ENCODE measurements around the gene CSTF1.

Gene CSTF1

GRCh38 chr20:56392132-56392880 is at the start of gene CSTF1, which contains the start of gene AURKA:
TSS of gene CSTF1 (plus strand) at chr20:56392645. CDS start at chr20:56395553, 2,908 bp downstream.
TSS of gene AURKA (minus strand) at chr20:56392215. CDS start at chr20:56388197, 4,018 bp downstream.
- Mint-ChIP-seq H3K9me3 (no peaks in the 10 kb centered on the region), H3K27me3 (no peaks in the 10 kb centered on the region), H3K4me3 (no peak within 1 kb of the TSS), H3K36me3 (peaks cover 3% of the 10 kb centered on the region), H3K27ac (peak within 1 kb of the TSS; percentile 68), H3K4me1 (peaks cover 29% of the 10 kb centered on the region)

GRCh38 chr20:56342783-56343182 is 49.7 kb upstream of the CSTF1 start:
- Mint-ChIP-seq H3K36me3 (no peaks in the 10 kb centered on the region), H3K27me3 (peaks cover 46% of the 10 kb centered on the region), H3K4me1 (no peaks in the 10 kb centered on the region), H3K27ac (no peak overlapping the region), H3K9me3 (no peaks in the 10 kb centered on the region), H3K4me3 (no peak overlapping the region)

GRCh38 chr20:56343861-56344381 is 48.5 kb upstream of the CSTF1 start:
- peaks cover 44% of the 10 kb centered on the region for H3K27me3 Mint-ChIP-seq
- H3K36me3 Mint-ChIP-seq, result no peaks in the 10 kb centered on the region
- H3K27ac Mint-ChIP-seq, result no peak overlapping the region
- no peak overlapping the region for H3K4me3 Mint-ChIP-seq
- peaks cover 6% of the 10 kb centered on the region for H3K4me1 Mint-ChIP-seq
- H3K9me3 Mint-ChIP-seq, result no peaks in the 10 kb centered on the region

- Mint-ChIP-seq H3K4me1 (peaks cover 6% of the 10 kb centered on the region), H3K4me3 (no peak overlapping the region), H3K27me3 (peaks cover 32% of the 10 kb centered on the region), H3K36me3 (no peaks in the 10 kb centered on the region), H3K9me3 (no peaks in the 10 kb centered on the region), H3K27ac (no peak overlapping the region)
Observed at GRCh38 chr20:56345911-56346310, 46.5 kb upstream of the CSTF1 start.

- Mint-ChIP-seq H3K36me3 (no peaks in the 10 kb centered on the region), H3K4me3 (no peak overlapping the region), H3K4me1 (peaks cover 6% of the 10 kb centered on the region), H3K27me3 (peaks cover 23% of the 10 kb centered on the region), H3K27ac (no peak overlapping the region), H3K9me3 (no peaks in the 10 kb centered on the region)
Observed at GRCh38 chr20:56347628-56348304, 44.7 kb upstream of the CSTF1 start.

- Mint-ChIP-seq H3K9me3 (no peaks in the 10 kb centered on the region), H3K36me3 (no peaks in the 10 kb centered on the region), H3K27me3 (peaks cover 20% of the 10 kb centered on the region), H3K27ac (no peak overlapping the region), H3K4me1 (peaks cover 6% of the 10 kb centered on the region), H3K4me3 (no peak overlapping the region)
Observed at GRCh38 chr20:56348305-56348693, 44.1 kb upstream of the CSTF1 start.

GRCh38 chr20:56348746-56349145 is 43.7 kb upstream of the CSTF1 start:
- no peak overlapping the region for H3K4me3 Mint-ChIP-seq
- no peak overlapping the region for H3K27ac Mint-ChIP-seq
- peaks cover 16% of the 10 kb centered on the region for H3K27me3 Mint-ChIP-seq
- peaks cover 6% of the 10 kb centered on the region for H3K4me1 Mint-ChIP-seq
- no peaks in the 10 kb centered on the region for H3K36me3 Mint-ChIP-seq
- no peaks in the 10 kb centered on the region for H3K9me3 Mint-ChIP-seq

- Mint-ChIP-seq H3K27ac (no peak overlapping the region), H3K27me3 (peaks cover 7% of the 10 kb centered on the region), H3K9me3 (no peaks in the 10 kb centered on the region), H3K36me3 (no peaks in the 10 kb centered on the region), H3K4me3 (no peak overlapping the region), H3K4me1 (peaks cover 6% of the 10 kb centered on the region)
Observed at GRCh38 chr20:56350842-56351241, 41.6 kb upstream of the CSTF1 start.

- Mint-ChIP-seq H3K27me3 (peaks cover 2% of the 10 kb centered on the region), H3K9me3 (no peaks in the 10 kb centered on the region), H3K36me3 (no peaks in the 10 kb centered on the region), H3K4me3 (no peak overlapping the region), H3K27ac (no peak overlapping the region), H3K4me1 (peaks cover 6% of the 10 kb centered on the region)
Observed at GRCh38 chr20:56352345-56353055, 39.9 kb upstream of the CSTF1 start.

- Mint-ChIP-seq H3K9me3 (no peaks in the 10 kb centered on the region), H3K4me3 (no peak overlapping the region), H3K4me1 (peaks cover 2% of the 10 kb centered on the region), H3K27me3 (peaks cover 1% of the 10 kb centered on the region), H3K36me3 (no peaks in the 10 kb centered on the region), H3K27ac (no peak overlapping the region)
Observed at GRCh38 chr20:56353356-56353755, 39.1 kb upstream of the CSTF1 start.

- Mint-ChIP-seq H3K27me3 (no peaks in the 10 kb centered on the region), H3K4me1 (peaks cover 18% of the 10 kb centered on the region), H3K36me3 (no peaks in the 10 kb centered on the region), H3K9me3 (no peaks in the 10 kb centered on the region), H3K27ac (no peak overlapping the region), H3K4me3 (peak overlapping the region; percentile 76)
Observed at GRCh38 chr20:56358070-56358469, 34.4 kb upstream of the CSTF1 start.

- Mint-ChIP-seq H3K27ac (no peak within 1 kb of the TSS), H3K4me1 (peaks cover 18% of the 10 kb centered on the region), H3K4me3 (peak within 1 kb of the TSS; percentile 88), H3K36me3 (no peaks in the 10 kb centered on the region), H3K9me3 (no peaks in the 10 kb centered on the region), H3K27me3 (no peaks in the 10 kb centered on the region)
Observed at GRCh38 chr20:56358600-56359211, 33.7 kb upstream of the CSTF1 start, which contains the start of gene FAM210B. TSS of gene FAM210B (plus strand) at chr20:56358974. CDS start at chr20:56359006, 32 bp downstream.

- no peaks in the 10 kb centered on the region for H3K9me3 Mint-ChIP-seq
- peaks cover 2% of the 10 kb centered on the region for H3K36me3 Mint-ChIP-seq
- peak overlapping the region; percentile 88 for H3K4me3 Mint-ChIP-seq
- peaks cover 18% of the 10 kb centered on the region for H3K4me1 Mint-ChIP-seq
- H3K27ac Mint-ChIP-seq, result no peak overlapping the region
- no peaks in the 10 kb centered on the region for H3K27me3 Mint-ChIP-seq
Observed at GRCh38 chr20:56359212-56360132, 33.0 kb upstream of the CSTF1 start.

- Mint-ChIP-seq H3K4me1 (peaks cover 18% of the 10 kb centered on the region), H3K36me3 (peaks cover 2% of the 10 kb centered on the region), H3K9me3 (no peaks in the 10 kb centered on the region), H3K27me3 (no peaks in the 10 kb centered on the region), H3K4me3 (peak overlapping the region; percentile 88), H3K27ac (peak overlapping the region; percentile 33)
Observed at GRCh38 chr20:56360133-56360907, 32.1 kb upstream of the CSTF1 start.

All from activated naive CD4-positive, alpha-beta T cell treated with anti-CD3 and anti-CD28 coated beads, Interleukin-2, amount 50 U/mL, for 24 hours (primary cell).